Activated CD8-positive, alpha-beta memory T cell treated with anti-CD3 and anti-CD28 coated beads for 36 hours (primary cell): ENCODE data around the gene PRODH. TPM values are rescaled to one million over a fixed set of nuclear protein-coding genes. Genes with fewer than 3 reads are reported as not detected.
"Not testable (repeated sequence)": the region's sequence is repeated elsewhere in the genome, so short reads cannot be mapped to it uniquely, and the experiment has no call there.

Experiments used
- CTCF ChIA-PET: fragments of 350-600 bp; sonication (Branson Sonifier 250); formaldehyde crosslinking; loops from one replicate; lab custom pipeline; 2021; ENCODE audit warnings: antibody characterized with exemption; lab: Charles Lee
- POLR2A ChIA-PET: fragments of 350-600 bp; sonication (Branson Sonifier 250); formaldehyde crosslinking; loops from one replicate; lab custom pipeline; 2021; ENCODE audit warnings: antibody characterized with exemption; lab: Charles Lee
- total RNA-seq, 2 experiments: library from RNA; stranded (reverse); gene quantifications; one replicate each; pipeline ENCODE4 v1.2.3, GENCODE V29; 2021

PRODH gene
- total RNA-seq, 2 experiments from 2014 or later: 0.13 to 0.17 TPM

DNA sequence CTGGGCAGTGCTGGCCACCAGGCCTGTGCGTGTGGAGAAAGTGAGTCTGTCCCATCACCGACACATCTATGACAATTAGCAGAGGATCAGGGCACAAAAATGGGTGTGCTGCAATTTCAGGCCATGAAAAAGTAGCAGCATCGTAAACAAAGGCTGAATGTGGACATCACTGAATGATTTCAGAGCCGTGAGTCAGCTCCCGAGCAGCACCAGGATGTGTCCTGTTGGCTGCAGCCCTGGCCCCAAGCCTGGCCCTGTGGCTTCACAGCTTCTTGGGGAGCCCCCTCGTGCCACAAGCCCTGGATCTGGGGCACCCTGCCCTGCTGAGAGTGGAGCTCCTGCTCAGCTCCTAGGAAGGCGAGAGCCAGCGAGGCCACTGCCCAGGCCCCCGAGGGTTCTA is 20.5 kb downstream of the PRODH start:
- CTCF ChIA-PET, POLR2A ChIA-PET: not testable (repeated sequence)

DNA sequence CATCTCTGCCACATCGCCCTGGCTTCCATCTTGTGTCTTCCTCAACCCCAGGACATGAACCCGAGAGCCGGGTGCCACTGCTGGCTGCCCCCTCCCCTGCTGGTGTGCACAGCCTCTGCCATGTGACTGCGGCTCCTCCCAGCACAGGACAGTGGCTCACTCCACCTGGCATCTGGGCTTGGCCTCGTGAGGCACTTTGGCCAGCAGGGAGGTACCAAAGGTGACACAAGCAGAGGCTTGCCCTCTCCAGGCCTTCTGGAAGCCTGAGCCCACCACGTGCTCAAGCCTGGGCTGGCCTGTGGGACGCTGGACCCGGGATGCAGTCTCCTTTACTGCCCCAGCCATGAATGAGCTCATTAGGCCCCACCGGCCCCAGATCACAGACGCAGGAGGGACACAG is 21.5 kb downstream of the PRODH start:
- POLR2A ChIA-PET, CTCF ChIA-PET: not testable (repeated sequence)

- POLR2A ChIA-PET: not testable (repeated sequence)
Observed at GRCh38 chr22:18912264-18912946, 23.7 kb downstream of the PRODH start.

GRCh38 chr22:18911535-18911934 is 24.6 kb downstream of the PRODH start:
- POLR2A ChIA-PET, CTCF ChIA-PET: not testable (repeated sequence)

More at GRCh38 chr22:18912264-18912946, 23.7 kb downstream of the PRODH start:
- CTCF ChIA-PET: not testable (repeated sequence)

- POLR2A ChIA-PET: no interaction called here
- CTCF ChIA-PET: no interaction called here
Observed at GRCh38 chr22:18909556-18909955, 26.5 kb downstream of the PRODH start.

DNA sequence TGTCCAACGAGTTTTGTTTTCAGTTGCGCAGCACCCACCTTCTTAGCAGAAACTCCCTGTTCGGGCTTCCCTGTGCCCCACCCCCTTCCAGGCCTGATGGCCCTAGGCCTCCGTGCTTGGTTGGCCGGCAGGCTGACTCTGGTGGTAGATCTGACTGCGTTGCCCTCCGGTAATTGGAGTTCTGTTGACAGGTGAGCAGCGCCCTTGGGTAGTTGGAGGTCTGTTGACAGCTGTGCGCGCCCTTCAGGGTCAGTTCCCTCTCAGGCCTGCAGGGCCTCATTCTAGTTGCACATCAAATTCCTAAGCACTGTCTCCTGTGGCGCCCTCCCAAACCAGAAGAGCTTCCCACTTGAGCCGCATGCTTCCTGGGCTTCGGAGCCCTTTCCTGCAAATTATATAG is 29.2 kb downstream of the PRODH start:
- ChIA-PET CTCF (no interaction called here), POLR2A (interaction anchor here (1.1 kb wide), 1 partner anchor 203 kb away, joined by 4 read pairs; no protein-coding TSS in a partner anchor)

DNA sequence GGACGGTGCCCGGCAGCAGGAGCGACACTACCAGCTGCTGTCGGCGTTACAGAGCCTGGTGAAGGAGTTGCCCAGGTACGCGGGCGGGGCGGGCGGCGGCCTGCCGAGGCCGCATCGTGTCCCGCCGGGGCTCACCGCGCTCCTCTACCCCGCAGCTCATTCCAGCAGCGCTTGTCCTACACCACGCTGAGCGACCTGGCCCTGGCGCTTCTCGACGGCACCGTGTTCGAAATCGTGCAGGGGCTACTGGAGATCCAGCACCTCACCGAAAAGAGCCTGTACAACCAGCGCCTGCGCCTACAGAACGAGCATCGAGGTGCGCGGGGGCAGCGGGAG is 29.7 kb downstream of the PRODH start:
- POLR2A ChIA-PET: interaction anchor here (1.1 kb wide), 1 partner anchor 204 kb away, joined by 4 read pairs; no protein-coding TSS in a partner anchor
- CTCF ChIA-PET: not testable (repeated sequence)

DNA sequence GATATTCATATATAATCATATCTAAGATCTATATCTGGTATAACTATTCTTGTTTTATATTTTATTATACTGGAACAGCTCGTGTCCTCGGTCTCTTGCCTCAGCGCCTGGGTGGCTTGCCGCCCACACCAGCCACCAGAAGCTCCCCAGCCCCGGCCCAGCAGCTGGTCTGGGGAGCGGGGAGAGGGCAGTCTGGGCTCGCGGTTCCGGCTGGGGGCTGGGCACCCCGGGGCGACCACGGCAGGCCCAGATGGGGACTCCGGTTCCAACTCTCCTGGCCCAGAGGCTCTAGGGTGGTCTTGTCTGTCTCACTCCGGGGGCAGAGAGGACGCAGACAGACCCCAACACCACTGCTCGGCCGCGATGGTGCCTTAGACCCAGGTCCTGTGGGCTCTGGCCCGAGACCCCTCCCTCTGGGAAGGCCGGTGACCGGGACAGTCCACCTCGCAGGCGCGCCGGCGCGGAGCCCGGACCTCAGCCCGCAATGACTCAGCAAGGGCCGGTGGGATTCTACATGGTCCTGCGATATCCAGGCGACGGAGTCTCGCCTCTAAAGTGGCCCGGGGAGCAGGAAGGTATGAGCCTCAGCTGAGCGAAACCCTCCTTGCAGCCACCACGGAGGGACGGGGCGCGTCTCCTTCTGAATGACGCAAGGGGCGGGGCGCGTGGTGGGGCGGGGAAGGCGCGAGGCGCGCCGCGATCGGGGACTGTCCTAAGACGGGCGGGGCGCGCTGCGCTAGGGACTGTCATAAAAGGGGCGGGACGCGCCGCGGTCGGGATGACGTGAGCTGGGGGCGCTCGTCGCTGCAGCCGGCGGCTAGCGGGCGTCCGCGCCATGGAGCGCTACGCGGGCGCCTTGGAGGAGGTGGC is 30.3 kb downstream of the PRODH start, which contains the start of gene DGCR6:
TSS of gene DGCR6 (plus strand) at position 781 of the 870 bp plus-strand sequence. CDS start at position 836, 55 bp downstream.
- POLR2A ChIA-PET: interaction anchor here (1.1 kb wide), 1 partner anchor 204 kb away, joined by 4 read pairs; no protein-coding TSS in a partner anchor
- CTCF ChIA-PET: no interaction called here

- POLR2A ChIA-PET, CTCF ChIA-PET: not testable (repeated sequence)
Observed at GRCh38 chr22:18896037-18896657, 39.9 kb downstream of the PRODH start.

DNA sequence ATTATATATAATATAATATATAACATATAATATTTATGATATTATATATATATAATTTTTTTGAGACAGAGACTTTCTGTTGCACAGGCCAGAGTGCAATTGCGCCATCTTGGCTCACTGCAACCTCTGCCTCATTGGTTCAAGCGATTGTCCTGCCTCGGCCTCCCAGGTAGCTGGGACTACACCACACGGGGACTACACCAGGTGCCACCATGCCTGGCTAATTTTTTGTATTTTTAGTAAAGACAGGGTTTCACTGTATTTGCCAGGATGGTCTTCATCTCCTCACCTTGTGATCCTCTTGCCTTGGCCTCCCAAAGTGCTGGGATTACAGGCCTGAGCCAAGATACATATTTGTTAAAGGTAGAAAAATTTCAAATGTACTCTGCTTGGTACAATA is 42.3 kb downstream of the PRODH start:
- POLR2A ChIA-PET, CTCF ChIA-PET: not testable (repeated sequence)

DNA sequence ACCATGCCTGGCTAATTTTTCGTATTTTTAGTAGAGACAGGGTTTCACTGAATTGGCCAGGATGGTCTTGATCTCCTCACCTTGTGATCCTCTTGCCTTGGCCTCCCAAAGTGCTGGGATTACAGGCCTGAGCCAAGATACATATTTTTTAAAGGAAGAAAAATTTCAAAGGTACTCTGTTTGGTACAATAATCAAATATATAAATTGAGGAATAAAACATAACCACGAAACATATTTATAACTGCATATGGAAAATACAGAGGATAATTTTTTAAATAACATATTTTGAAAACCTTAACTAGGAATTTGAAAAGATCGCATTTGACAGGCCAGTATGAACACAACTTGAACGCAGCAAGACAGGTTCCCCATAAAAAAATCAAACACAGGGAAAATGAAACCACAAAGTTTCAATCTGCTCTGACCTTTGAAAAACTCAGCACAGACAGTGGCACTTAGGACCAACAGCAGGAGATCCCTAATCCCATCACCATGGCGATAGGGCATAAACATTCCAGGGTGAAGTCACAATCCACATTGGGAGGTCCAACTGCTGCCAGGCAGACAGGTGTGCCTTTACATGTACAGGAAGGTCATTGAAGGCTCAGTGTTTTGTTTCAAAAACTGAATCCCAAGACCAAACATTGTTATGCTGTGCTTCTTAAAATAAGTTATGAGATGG is 45.4 kb downstream of the PRODH start:
- POLR2A ChIA-PET, CTCF ChIA-PET: not testable (repeated sequence)

- CTCF ChIA-PET: no interaction called here
- POLR2A ChIA-PET: no interaction called here
Observed at GRCh38 chr22:18888115-18888514, 48.0 kb downstream of the PRODH start.

DNA sequence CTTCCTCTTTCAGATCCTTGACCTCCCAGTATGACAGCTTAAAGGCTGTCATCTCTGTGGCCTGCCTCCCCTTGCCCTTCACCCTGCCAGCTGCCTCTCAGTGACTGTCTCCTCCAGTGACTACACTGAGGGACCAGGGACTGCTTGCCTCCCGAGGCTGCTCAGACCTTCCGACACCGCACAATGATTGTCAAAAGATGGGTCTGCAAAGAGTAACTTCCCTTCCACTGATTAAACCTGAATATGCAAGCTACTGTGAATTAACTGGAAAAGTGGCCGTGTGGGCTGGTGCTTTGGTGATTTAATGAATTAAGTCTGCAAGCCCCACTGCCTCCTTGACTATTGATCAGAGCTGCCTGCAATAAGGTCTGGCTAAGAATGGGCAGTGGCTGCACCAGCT is 51.6 kb downstream of the PRODH start:
- CTCF ChIA-PET, POLR2A ChIA-PET: not testable (repeated sequence)

- POLR2A ChIA-PET: not testable (repeated sequence)
Observed at GRCh38 chr22:18881260-18881659, 54.8 kb downstream of the PRODH start.

More at GRCh38 chr22:18881260-18881659, 54.8 kb downstream of the PRODH start:
- CTCF ChIA-PET: not testable (repeated sequence)

Other genes starting within 250 kb of the PRODH start
- gene DGCR6, start 30.0 kb downstream of the PRODH start, total RNA-seq: 1 to 10 TPM; 1.4 to 1.5 TPM
- 10 to 100 TPM; 23.7 to 25.0 TPM for gene DGCR2, start 186.1 kb upstream of the PRODH start, total RNA-seq
- gene TSSK2, start 195.0 kb upstream of the PRODH start, total RNA-seq: not detected
- gene ESS2, start 208.4 kb upstream of the PRODH start, total RNA-seq: 10 to 100 TPM; 17.6 to 19.7 TPM
- not detected for gene GSC2, start 214.0 kb upstream of the PRODH start, total RNA-seq
- gene SLC25A1, start 242.4 kb upstream of the PRODH start, total RNA-seq: 10 to 100 TPM; 51.5 to 52.5 TPM